H1 (cell line): ENCODE measurements around the gene ZBTB44. TPM values are rescaled to one million over a fixed set of nuclear protein-coding genes. Genes with fewer than 3 reads are reported as not detected.

Experiments used
- CTCF ChIA-PET: fragments of 300-600 bp; sonication (Branson Sonifier 250); formaldehyde crosslinking; loops from one replicate; lab custom pipeline; 2021; ENCODE audit not compliant: partially characterized antibody; lab: Charles Lee
- POLR2A ChIA-PET: fragments of 300-600 bp; sonication (Branson Sonifier 250); formaldehyde crosslinking; loops from one replicate; lab custom pipeline; 2021; ENCODE audit warnings: inconsistent platforms; ENCODE audit not compliant: partially characterized antibody; lab: Charles Lee
- DNase-seq, 2 experiments: peaks; one replicate each; pipeline versions ENCODE4 v3.0.0 to v3.0.0-alpha.2; 2010 to 2022; ENCODE audit warnings: low spot score in 2 of 2, low read depth in 1 of 2, mixed read lengths in 1 of 2
- FAIRE-seq: peaks from 2 replicates; lab custom pipeline; 2011; peaks lifted over from hg19 to GRCh38; lab: Jason Lieb, UNC
- H2AFZ ChIP-seq: 2 replicates; pipeline ENCODE4 v1.8.1; 2012; ENCODE audit warnings: low read length, inconsistent platforms
- H2AK5ac ChIP-seq: 2 replicates; pipeline ENCODE4 v1.6.1; 2013; ENCODE audit warnings: low read depth, low read length
- H2BK120ac ChIP-seq: replicated peaks from 2 replicates; pipeline ENCODE3; 2013; ENCODE audit warnings: low read depth, low read length, inconsistent platforms
- H2BK12ac ChIP-seq: 2 replicates; pipeline ENCODE4 v1.6.1; 2013; ENCODE audit warnings: low read depth, low read length
- H2BK15ac ChIP-seq: 2 replicates; pipeline ENCODE4 v1.6.1; 2013; ENCODE audit warnings: low read length
- H2BK20ac ChIP-seq: 2 replicates; pipeline ENCODE4 v1.6.1; 2013; ENCODE audit warnings: low read length
- H2BK5ac ChIP-seq: 2 replicates; pipeline ENCODE4 v1.6.1; 2013; ENCODE audit warnings: low read depth, low read length
- H3K14ac ChIP-seq: 2 replicates; pipeline ENCODE4 v1.6.1; 2013; ENCODE audit warnings: inconsistent platforms; ENCODE audit not compliant: insufficient read length
- H3K18ac ChIP-seq: 2 replicates; pipeline ENCODE4 v1.6.1; 2013; ENCODE audit warnings: low read length; ENCODE audit errors: extremely low read depth
- H3K23ac ChIP-seq: 2 replicates; pipeline ENCODE4 v1.6.1; 2013; ENCODE audit warnings: inconsistent platforms; ENCODE audit not compliant: insufficient read length
- H3K23me2 ChIP-seq: 2 replicates; pipeline ENCODE4 v1.6.1; 2013; ENCODE audit warnings: low read depth, low read length
- H3K27ac ChIP-seq: 2 replicates; pipeline ENCODE4 v1.6.1; 2011; ENCODE audit warnings: low read depth, low read length, inconsistent platforms
- H3K27me3 ChIP-seq, 4 experiments: replicated peaks in 1 of 4; 1 replicate in 1 of 4; 2 replicates in 3 of 4; pipeline versions ENCODE4 v1.6.1 to v1.8.1; 2011 to 2013; ENCODE audit warnings: low read length in 3 of 4, mild to moderate bottlenecking in 3 of 4, inconsistent platforms in 2 of 4, mixed read lengths in 2 of 4, moderate library complexity in 1 of 4; ENCODE audit not compliant: control insufficient read depth in 3 of 4, insufficient read depth in 3 of 4; ENCODE audit errors: extremely low read depth in 1 of 4
- H3K36me3 ChIP-seq, 4 experiments: 2 replicates each; pipeline versions ENCODE4 v1.6.1 to v1.8.1; 2011 to 2013; ENCODE audit warnings: mild to moderate bottlenecking in 4 of 4, low read length in 3 of 4, moderate library complexity in 2 of 4, control low read depth in 1 of 4, inconsistent platforms in 1 of 4; ENCODE audit not compliant: insufficient read depth in 4 of 4, control insufficient read depth in 2 of 4
- H3K4ac ChIP-seq: replicated peaks from 2 replicates; pipeline ENCODE3; 2013; ENCODE audit warnings: low read length, low read depth, mixed read lengths, inconsistent platforms; ENCODE audit not compliant: insufficient read length
- H3K4me1 ChIP-seq, 4 experiments: replicated peaks in 1 of 4; 1 replicate in 1 of 4; 2 replicates in 3 of 4; pipeline versions ENCODE4 v1.6.1 to v1.8.1; 2011 to 2013; ENCODE audit warnings: low read length in 3 of 4, inconsistent platforms in 2 of 4, mixed read lengths in 1 of 4; ENCODE audit not compliant: insufficient read depth in 4 of 4, control insufficient read depth in 3 of 4
- H3K4me2 ChIP-seq, 2 experiments: 2 replicates each; pipeline versions ENCODE4 v1.6.1 to v1.8.1; 2011 to 2013; ENCODE audit warnings: low read depth in 2 of 2, low read length in 2 of 2, control low read depth in 1 of 2, inconsistent platforms in 1 of 2, mild to moderate bottlenecking in 1 of 2; ENCODE audit not compliant: insufficient read depth in 1 of 2
- H3K4me3 ChIP-seq, 4 experiments: fragments of 200-600, 300-600 bp in 1 of 4; sonication (generic), shearing (Covaris generic), sonication (Bioruptor Twin) in 1 of 4; 2 replicates each; pipeline versions ENCODE4 v1.5.1 to v1.8.1; 2011 to 2016; ENCODE audit warnings: low read length in 4 of 4, low read depth in 3 of 4, control low read depth in 2 of 4, inconsistent platforms in 2 of 4, mild to moderate bottlenecking in 2 of 4, mixed read lengths in 1 of 4, moderate library complexity in 1 of 4; ENCODE audit not compliant: insufficient read depth in 2 of 4; ENCODE audit errors: extremely low read depth in 1 of 4
- H3K56ac ChIP-seq: replicated peaks from 2 replicates; pipeline ENCODE3; 2013; ENCODE audit warnings: low read depth, mild to moderate bottlenecking, mixed read lengths, low read length, inconsistent platforms; ENCODE audit not compliant: insufficient read length
- H3K79me1 ChIP-seq: 2 replicates; pipeline ENCODE4 v1.6.1; 2013; ENCODE audit warnings: low read depth, low read length, control low read depth
- H3K79me2 ChIP-seq, 2 experiments: 2 replicates each; pipeline versions ENCODE4 v1.6.1 to v1.8.1; 2012 to 2013; ENCODE audit warnings: low read length in 2 of 2, mild to moderate bottlenecking in 2 of 2, inconsistent platforms in 1 of 2; ENCODE audit not compliant: insufficient read depth in 2 of 2, control insufficient read depth in 1 of 2
- H3K9ac ChIP-seq, 4 experiments: replicated peaks in 1 of 4; 1 replicate in 1 of 4; 2 replicates in 3 of 4; pipeline versions ENCODE4 v1.6.1 to v1.8.1; 2011 to 2013; ENCODE audit warnings: low read depth in 3 of 4, low read length in 3 of 4, control low read depth in 2 of 4, mild to moderate bottlenecking in 2 of 4, moderate library complexity in 2 of 4, inconsistent platforms in 1 of 4; ENCODE audit errors: extremely low read depth in 1 of 4
- H3K9me3 ChIP-seq, 2 experiments: 2 replicates each; pipeline versions ENCODE4 v1.6.1 to v1.8.1; 2012 to 2013; ENCODE audit warnings: mild to moderate bottlenecking in 2 of 2, moderate library complexity in 2 of 2, control low read depth in 1 of 2, inconsistent platforms in 1 of 2, low read depth in 1 of 2, low read length in 1 of 2, mixed read lengths in 1 of 2; ENCODE audit not compliant: insufficient read depth in 2 of 2
- H4K20me1 ChIP-seq, 2 experiments: replicated peaks in 1 of 2; 2 replicates each; pipeline versions ENCODE3 to v1.8.1; 2011 to 2013; ENCODE audit warnings: inconsistent platforms in 2 of 2, low read length in 2 of 2, mild to moderate bottlenecking in 1 of 2; ENCODE audit not compliant: insufficient read depth in 2 of 2, control insufficient read depth in 1 of 2
- H4K5ac ChIP-seq: 2 replicates; pipeline ENCODE4 v1.6.1; 2013; ENCODE audit warnings: low read length, low read depth, mixed read lengths, inconsistent platforms; ENCODE audit not compliant: insufficient read length
- H4K8ac ChIP-seq: 2 replicates; pipeline ENCODE4 v1.8.0; 2013; ENCODE audit warnings: mild to moderate bottlenecking, moderate library complexity, low read length, inconsistent platforms; ENCODE audit not compliant: insufficient read depth; ENCODE audit errors: extremely low read depth
- H4K91ac ChIP-seq: replicated peaks from 2 replicates; pipeline ENCODE3; 2013; ENCODE audit warnings: low read length, mixed read lengths, inconsistent platforms; ENCODE audit not compliant: insufficient read length
- SAP30 ChIP-seq: fragments of 300-600 bp; sonication (generic); IDR thresholded peaks from 2 replicates; pipeline ENCODE4 v1.7.1; 2012; ENCODE audit warnings: low read length, moderate library complexity, mild to moderate bottlenecking, inconsistent platforms; ENCODE audit not compliant: insufficient read depth, insufficient replicate concordance
- SP2 ChIP-seq: IDR thresholded peaks from 2 replicates; pipeline ENCODE4 v1.6.1; 2012; ENCODE audit warnings: mild to moderate bottlenecking, low read length, inconsistent platforms
- WGBS, 2 experiments: shearing (Covaris generic) in 1 of 2; methylation state at CpG; one replicate each; pipeline versions ENCODE4 v1.1.6 to v1.1.7; 2013 to 2015; ENCODE audit warnings: low lambda C conversion rate in 2 of 2, mixed read lengths in 2 of 2, inconsistent platforms in 1 of 2, low coverage in 1 of 2, missing lambda C conversion rate in 1 of 2; ENCODE audit not compliant: insufficient replicate concordance in 2 of 2, insufficient coverage in 1 of 2, insufficient read length in 1 of 2; ENCODE audit errors: extremely low coverage in 1 of 2, missing lambda C conversion rate in 1 of 2; 5-methylcytosine and 5-hydroxymethylcytosine counted together
- polyA plus RNA-seq, 7 experiments: library from polyadenylated mRNA; depleted of rRNA in 3 of 7; stranded (reverse) in 5 of 7; unstranded in 2 of 7; fragments of >200 nt in 5 of 7; fragments of 200-250 nt in 2 of 7; gene quantifications; 1 replicate in 5 of 7; 2 replicates in 1 of 7; 4 replicates in 1 of 7; pipeline versions ENCODE4 v1.2.1 to v1.2.3, GENCODE V29; 2011 to 2013; ENCODE audit warnings: missing spikeins in 2 of 7, mixed read lengths in 2 of 7
- total RNA-seq: library from RNA; stranded (reverse); fragmentation: NEBNext Ultra II Directional; extraction: Animal tissue kit (Norgen Biotek cat#: 25700); gene quantifications from 2 replicates; pipeline ENCODE4 v1.2.1, GENCODE V29; 2021

ZBTB44 gene
- total and polyA plus RNA-seq, 2 of the 8 experiments (the other 6 are each of a cell fraction or from before 2014, with no cell fraction given) = 37.2 to 158 TPM

- Histone ChIP-seq H3K23me2 (no peaks in the 10 kb centered on the region), H2BK5ac (no peak overlapping the region), H4K5ac (no peak overlapping the region), H2BK15ac (no peak overlapping the region), H3K27me3 (no peaks in the 10 kb centered on the region), H2AFZ (no peak overlapping the region), H2BK20ac (no peak overlapping the region), H3K14ac (no peak overlapping the region), H3K9me3 (no peaks in the 10 kb centered on the region; a peak in 1 of 4 replicates), H3K9ac (no peak overlapping the region), H3K56ac (no peak overlapping the region), H3K79me2 (peaks cover 3 to 86% of the 10 kb centered on the region in 2 experiments; a peak in 3 of 4 replicates), H3K79me1 (no peaks in the 10 kb centered on the region), H3K27ac (no peak overlapping the region), H4K20me1 (peaks cover 0 to 4% of the 10 kb centered on the region in 2 experiments), H2AK5ac (no peak overlapping the region), H4K8ac (no peak overlapping the region), H3K18ac (no peak overlapping the region), H2BK12ac (no peak overlapping the region), H3K4me1 (no peaks in the 10 kb centered on the region), H3K36me3 (peaks cover 4 to 44% (median 23%) of the 10 kb centered on the region in 4 experiments; a peak in 7 of 8 replicates), H3K4me2 (no peak overlapping the region), H3K4me3 (no peak overlapping the region), H3K4ac (no peak overlapping the region), H2BK120ac (no peak overlapping the region), H4K91ac (no peak overlapping the region), H3K23ac (no peak overlapping the region)
- POLR2A ChIA-PET = interaction anchor here (0.7 to 1.9 kb wide), 4 partner anchors 9 to 234 kb away, joined by 3 to 6 read pairs (median 4); no protein-coding TSS in a partner anchor
- WGBS, 2 experiments = 97% methylated on average over 5 of the region's 5 CpGs; no CpG with 5 or more reads in 1 of the 2 experiments
- TF ChIP-seq SP2 = no peak
- no peak for TF ChIP-seq SAP30
- DNase-seq (no peak), FAIRE-seq (no peak)
- CTCF ChIA-PET = interaction anchor here (0.7 to 1.4 kb wide), 3 partner anchors 9 to 155 kb away, joined by 3 to 4 read pairs (median 3); no protein-coding TSS in a partner anchor
Measured at GRCh38 chr11:130261571-130261970, 53.1 kb downstream of the ZBTB44 start.
